ENCODE measurements around the gene OGA.

The OGA gene

GRCh38 chr10:101758858-101759257, 59.4 kb downstream of the OGA start:
- Histone ChIP-seq H3K36me3 (ENCODE audit: control insufficient read depth, insufficient read depth, low read length) (no peaks in the 10 kb centered on the region), H3K4me3 (ENCODE audit: low read length) (no peak overlapping the region), H3K4me1 (ENCODE audit: control insufficient read depth, insufficient read depth, low read length) (peaks cover 3% of the 10 kb centered on the region; the same call in 1 of the 2 replicates), H3K27me3 (ENCODE audit: control insufficient read depth, insufficient read depth, low read length) (no peaks in the 10 kb centered on the region), H3K27ac (ENCODE audit: low read length) (no peak overlapping the region), H3K9me3 (ENCODE audit: control insufficient read depth, insufficient read depth, low read length) (no peaks in the 10 kb centered on the region)
- WGBS (ENCODE audit: insufficient coverage, insufficient read length): no CpG with 5 or more reads among the region's 2 CpGs
- no peak for DNase-seq (ENCODE audit: low read depth, low spot score)

- no peaks in the 10 kb centered on the region for H3K27me3 ChIP-seq (ENCODE audit: control insufficient read depth, insufficient read depth, low read length)
- no peaks in the 10 kb centered on the region for H3K4me1 ChIP-seq (ENCODE audit: control insufficient read depth, insufficient read depth, low read length)
- H3K4me3 ChIP-seq (ENCODE audit: low read length): no peak overlapping the region
- no CpG with 5 or more reads among the region's 3 CpGs for WGBS (ENCODE audit: insufficient coverage, insufficient read length)
- no peaks in the 10 kb centered on the region for H3K36me3 ChIP-seq (ENCODE audit: control insufficient read depth, insufficient read depth, low read length)
- H3K27ac ChIP-seq (ENCODE audit: low read length): no peak overlapping the region
- no peaks in the 10 kb centered on the region for H3K9me3 ChIP-seq (ENCODE audit: control insufficient read depth, insufficient read depth, low read length)
- no peak for DNase-seq (ENCODE audit: low read depth, low spot score)
Measured at GRCh38 chr10:101752241-101752640, 66.0 kb downstream of the OGA start.

- peak; percentile 54 for DNase-seq (ENCODE audit: low read depth, low spot score)
- WGBS (ENCODE audit: insufficient coverage, insufficient read length): no CpG with 5 or more reads among the region's 19 CpGs
- no peak overlapping the region for H3K27ac ChIP-seq (ENCODE audit: low read length)
- H3K27me3 ChIP-seq (ENCODE audit: control insufficient read depth, insufficient read depth, low read length): no peaks in the 10 kb centered on the region
- H3K4me1 ChIP-seq (ENCODE audit: control insufficient read depth, insufficient read depth, low read length): no peaks in the 10 kb centered on the region
- no peaks in the 10 kb centered on the region for H3K36me3 ChIP-seq (ENCODE audit: control insufficient read depth, insufficient read depth, low read length)
- no peak overlapping the region for H3K4me3 ChIP-seq (ENCODE audit: low read length)
- H3K9me3 ChIP-seq (ENCODE audit: control insufficient read depth, insufficient read depth, low read length): no peaks in the 10 kb centered on the region
Measured at GRCh38 chr10:101749047-101750016, 68.9 kb downstream of the OGA start.

GRCh38 chr10:101748496-101748895, 69.7 kb downstream of the OGA start:
- Histone ChIP-seq H3K4me3 (ENCODE audit: low read length) (no peak overlapping the region), H3K4me1 (ENCODE audit: control insufficient read depth, insufficient read depth, low read length) (no peaks in the 10 kb centered on the region), H3K27ac (ENCODE audit: low read length) (no peak overlapping the region), H3K36me3 (ENCODE audit: control insufficient read depth, insufficient read depth, low read length) (no peaks in the 10 kb centered on the region), H3K27me3 (ENCODE audit: control insufficient read depth, insufficient read depth, low read length) (no peaks in the 10 kb centered on the region), H3K9me3 (ENCODE audit: control insufficient read depth, insufficient read depth, low read length) (no peaks in the 10 kb centered on the region)
- no CpG with 5 or more reads among the region's 3 CpGs for WGBS (ENCODE audit: insufficient coverage, insufficient read length)
- DNase-seq (ENCODE audit: low read depth, low spot score): no peak

GRCh38 chr10:101745074-101745696, 73.1 kb downstream of the OGA start:
- DNase-seq (ENCODE audit: low read depth, low spot score): no peak
- no peaks in the 10 kb centered on the region for H3K36me3 ChIP-seq (ENCODE audit: control insufficient read depth, insufficient read depth, low read length)
- no CpG with 5 or more reads among the region's 9 CpGs for WGBS (ENCODE audit: insufficient coverage, insufficient read length)

GRCh38 chr10:101744267-101744666, 74.0 kb downstream of the OGA start:
- DNase-seq (ENCODE audit: low read depth, low spot score): no peak
- peaks cover 1% of the 10 kb centered on the region; the same call in 1 of the 2 replicates for H3K4me1 ChIP-seq (ENCODE audit: control insufficient read depth, insufficient read depth, low read length)
- no peaks in the 10 kb centered on the region for H3K9me3 ChIP-seq (ENCODE audit: control insufficient read depth, insufficient read depth, low read length)
- H3K27ac ChIP-seq (ENCODE audit: low read length): no peak overlapping the region
- H3K4me3 ChIP-seq (ENCODE audit: low read length): no peak overlapping the region
- WGBS (ENCODE audit: insufficient coverage, insufficient read length): no CpG with 5 or more reads among the region's 3 CpGs
- H3K27me3 ChIP-seq (ENCODE audit: control insufficient read depth, insufficient read depth, low read length): no peaks in the 10 kb centered on the region
- no peaks in the 10 kb centered on the region for H3K36me3 ChIP-seq (ENCODE audit: control insufficient read depth, insufficient read depth, low read length)

More at GRCh38 chr10:101745074-101745696, 73.1 kb downstream of the OGA start:
- H3K9me3 ChIP-seq (ENCODE audit: control insufficient read depth, insufficient read depth, low read length): no peaks in the 10 kb centered on the region
- no peak overlapping the region for H3K4me3 ChIP-seq (ENCODE audit: low read length)
- no peaks in the 10 kb centered on the region for H3K27me3 ChIP-seq (ENCODE audit: control insufficient read depth, insufficient read depth, low read length)
- H3K4me1 ChIP-seq (ENCODE audit: control insufficient read depth, insufficient read depth, low read length): peaks cover 1% of the 10 kb centered on the region; the same call in 1 of the 2 replicates
- no peak overlapping the region for H3K27ac ChIP-seq (ENCODE audit: low read length)

- DNase-seq (ENCODE audit: low read depth, low spot score): no peak
- Histone ChIP-seq H3K27me3 (ENCODE audit: control insufficient read depth, insufficient read depth, low read length) (no peaks in the 10 kb centered on the region), H3K36me3 (ENCODE audit: control insufficient read depth, insufficient read depth, low read length) (no peaks in the 10 kb centered on the region), H3K4me3 (ENCODE audit: low read length) (no peak overlapping the region), H3K9me3 (ENCODE audit: control insufficient read depth, insufficient read depth, low read length) (no peaks in the 10 kb centered on the region), H3K4me1 (ENCODE audit: control insufficient read depth, insufficient read depth, low read length) (peaks cover 1% of the 10 kb centered on the region; the same call in 1 of the 2 replicates), H3K27ac (ENCODE audit: low read length) (no peak overlapping the region)
- WGBS (ENCODE audit: insufficient coverage, insufficient read length): no CpG with 5 or more reads among the region's 2 CpGs
Measured at GRCh38 chr10:101741938-101742337, 76.3 kb downstream of the OGA start.

- Histone ChIP-seq H3K4me3 (ENCODE audit: low read length) (no peak overlapping the region), H3K9me3 (ENCODE audit: control insufficient read depth, insufficient read depth, low read length) (no peaks in the 10 kb centered on the region), H3K4me1 (ENCODE audit: control insufficient read depth, insufficient read depth, low read length) (peaks cover 1% of the 10 kb centered on the region; the same call in 1 of the 2 replicates), H3K36me3 (ENCODE audit: control insufficient read depth, insufficient read depth, low read length) (no peaks in the 10 kb centered on the region), H3K27me3 (ENCODE audit: control insufficient read depth, insufficient read depth, low read length) (no peaks in the 10 kb centered on the region), H3K27ac (ENCODE audit: low read length) (no peak overlapping the region)
- no peak for DNase-seq (ENCODE audit: low read depth, low spot score)
- no CpG with 5 or more reads among the region's 3 CpGs for WGBS (ENCODE audit: insufficient coverage, insufficient read length)
Measured at GRCh38 chr10:101736666-101737065, 81.6 kb downstream of the OGA start.

All from iPS DF 6.9 (cell line).